ENCODE results near the gene VANGL1.

GRCh38 chr1:115722221-115722620 lies 80.5 kb downstream of the VANGL1 start:
- TF ChIP-seq CTCF (IDR thresholded peaks at IDR 0.05; ENCODE audit: low read length) (no peak), EZH2 (IDR thresholded peaks at IDR 0.05; ENCODE audit: borderline replicate concordance, low read length) (no peak)
